DMS 273 (cell line): ENCODE results near the gene ZNF195.
A peak's percentile ranks its signal among the peaks of the same experiment; 100 is the strongest.
"Not testable (repeated sequence)": the region's sequence is repeated elsewhere in the genome, so short reads cannot be mapped to it uniquely, and the experiment has no call there.

Experiments used
- DNase-seq: peaks from one replicate; lab custom pipeline; 2025; ENCODE audit not compliant: unreplicated experiment; lab: John Stamatoyannopoulos, UW

The ZNF195 gene

GRCh38 chr11:3402861-3403250, 23.9 kb upstream of the ZNF195 start:
- not testable (repeated sequence) for DNase-seq

- DNase-seq = not testable (repeated sequence)
Measured at GRCh38 chr11:3402181-3402860, 23.4 kb upstream of the ZNF195 start.

- not testable (repeated sequence) for DNase-seq
Measured at GRCh38 chr11:3401052-3401451, 22.1 kb upstream of the ZNF195 start.

- not testable (repeated sequence) for DNase-seq
Measured at GRCh38 chr11:3398509-3398908, 19.6 kb upstream of the ZNF195 start.

- DNase-seq = not testable (repeated sequence)
Measured at GRCh38 chr11:3398106-3398505, 19.2 kb upstream of the ZNF195 start.

- DNase-seq = not testable (repeated sequence)
Measured at GRCh38 chr11:3397210-3397609, 18.3 kb upstream of the ZNF195 start.

- DNase-seq = not testable (repeated sequence)
Measured at GRCh38 chr11:3395468-3395867, 16.5 kb upstream of the ZNF195 start.

- not testable (repeated sequence) for DNase-seq
Measured at GRCh38 chr11:3394956-3395355, 16.0 kb upstream of the ZNF195 start.

- DNase-seq = not testable (repeated sequence)
Measured at GRCh38 chr11:3393450-3393849, 14.5 kb upstream of the ZNF195 start.

- DNase-seq = no peak
Measured at GRCh38 chr11:3382613-3383285, 3.8 kb upstream of the ZNF195 start.

GRCh38 chr11:3381794-3382193, 2.8 kb upstream of the ZNF195 start:
- DNase-seq = no peak

- DNase-seq = no peak
Measured at GRCh38 chr11:3380706-3381545, 2.0 kb upstream of the ZNF195 start.

GRCh38 chr11:3375552-3375951, 3.4 kb downstream of the ZNF195 start:
- no peak for DNase-seq

GRCh38 chr11:3370311-3370870, 8.6 kb downstream of the ZNF195 start:
- DNase-seq = no peak

GRCh38 chr11:3369366-3369765, 9.6 kb downstream of the ZNF195 start:
- DNase-seq = no peak

- no peak for DNase-seq
Measured at GRCh38 chr11:3368199-3368598, 10.7 kb downstream of the ZNF195 start.

- no peak for DNase-seq
Measured at GRCh38 chr11:3367221-3367620, 11.7 kb downstream of the ZNF195 start.

GRCh38 chr11:3359092-3359824, 19.7 kb downstream of the ZNF195 start:
- DNase-seq = peak; percentile 3

- DNase-seq = no peak
Measured at GRCh38 chr11:3357994-3358676, 20.8 kb downstream of the ZNF195 start.

GRCh38 chr11:3357302-3357701, 21.6 kb downstream of the ZNF195 start:
- DNase-seq = no peak
